Right atrium auricular region (tissue), 2 donors: ENCODE results near the gene TMEM121. TPM values are rescaled to one million over a fixed set of nuclear protein-coding genes. Genes with fewer than 3 reads are reported as not detected.

Source experiments
- DNase-seq: peaks from one replicate; pipeline ENCODE4 v3.0.0-alpha.2; 2019; ENCODE audit warnings: low spot score
- H3K27ac ChIP-seq, 2 donors: fragments of 200-600 bp; sonication (generic); 1 replicate in 1 of 2; 2 replicates in 1 of 2; pipeline ENCODE4 v1.5.1; 2016 to 2019
- H3K27me3 ChIP-seq, 2 donors: fragments of 200-600 bp; sonication (generic); one replicate each; pipeline versions ENCODE4 v1.5.1 to v1.6.0; 2017 to 2019
- H3K36me3 ChIP-seq: fragments of 200-600 bp; sonication (generic); one replicate; pipeline ENCODE4 v1.5.1; 2016
- H3K4me1 ChIP-seq, 2 donors: fragments of 200-600 bp; sonication (generic); one replicate each; pipeline versions ENCODE4 v1.5.1 to v1.6.0; 2017 to 2019
- H3K4me3 ChIP-seq, 2 donors: fragments of 200-600 bp; sonication (generic); 1 replicate in 1 of 2; 2 replicates in 1 of 2; pipeline ENCODE4 v1.5.1; 2017 to 2019; ENCODE audit warnings: mild to moderate bottlenecking in 1 of 2, moderate library complexity in 1 of 2
- H3K9me3 ChIP-seq, 2 donors: fragments of 200-600 bp; sonication (generic); one replicate each; pipeline ENCODE4 v1.5.1; 2019
- CTCF ChIP-seq, 2 donors: fragments of 200-600 bp; sonication (generic); IDR thresholded peaks; one replicate each; pipeline ENCODE4 v1.5.1; 2019; ENCODE audit warnings: antibody characterized with exemption in 2 of 2
- total RNA-seq, 2 donors: library from RNA; depleted of rRNA; stranded (reverse); fragments of >200 nt; gene quantifications; one replicate each; pipeline ENCODE4 v1.1.0, GENCODE V29; 2016

Gene TMEM121
- total RNA-seq, 2 donors from 2014 or later = 3.4 to 5.8 TPM

DNA sequence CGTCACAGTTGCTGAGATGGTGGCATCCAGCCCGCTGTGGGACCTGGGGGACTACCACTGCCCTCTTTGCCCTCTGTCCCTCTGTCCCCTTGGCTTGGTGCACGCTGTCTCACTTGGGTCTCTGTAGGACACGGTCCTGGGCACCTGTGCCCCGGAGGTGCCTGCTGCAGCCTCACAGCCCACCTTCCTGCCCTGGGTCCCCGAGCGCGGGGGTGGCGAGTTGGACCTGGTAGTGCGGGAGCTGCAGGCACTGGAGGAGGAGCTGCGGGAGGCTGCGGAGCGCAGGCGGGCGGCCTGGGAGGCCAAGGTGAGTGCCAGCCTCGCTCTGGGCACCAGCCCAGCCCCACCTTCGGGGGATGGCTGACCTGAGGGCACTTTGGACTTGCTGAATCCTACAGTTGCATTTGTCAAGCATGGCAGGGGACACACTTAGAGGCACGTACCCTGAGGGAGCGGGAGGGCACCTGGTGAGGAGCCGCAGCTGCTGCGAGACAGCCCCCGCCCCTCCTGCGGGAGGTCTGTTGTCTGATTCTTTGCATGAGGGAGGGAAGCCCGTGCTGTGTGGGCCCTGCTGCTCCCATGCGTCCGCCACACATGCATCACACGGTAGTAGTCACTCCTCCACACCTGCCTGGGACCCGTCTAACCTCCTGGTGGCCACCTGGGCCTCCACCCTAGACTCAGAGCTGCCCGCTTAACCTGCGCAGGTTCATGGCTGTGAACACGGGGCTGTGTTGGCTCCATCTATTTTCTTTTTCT, 28.5 kb upstream of the TMEM121 start:
- TF ChIP-seq CTCF (IDR thresholded peaks at IDR 0.05) = no peak
- no peaks in the 10 kb centered on the region for H3K4me1 ChIP-seq
- no peaks in the 10 kb centered on the region for H3K36me3 ChIP-seq
- no peaks in the 10 kb centered on the region for H3K9me3 ChIP-seq
- no peak overlapping the region for H3K27ac ChIP-seq
- no peaks in the 10 kb centered on the region for H3K27me3 ChIP-seq
- no peak overlapping the region for H3K4me3 ChIP-seq
- DNase-seq = no peak

- Histone ChIP-seq H3K4me3 (no peak overlapping the region), H3K9me3 (no peaks in the 10 kb centered on the region), H3K27ac (no peak overlapping the region), H3K27me3 (no peaks in the 10 kb centered on the region), H3K4me1 (no peaks in the 10 kb centered on the region), H3K36me3 (no peaks in the 10 kb centered on the region)
- no peak for DNase-seq
- TF ChIP-seq CTCF (IDR thresholded peaks at IDR 0.05) = no peak
These were observed 27.7 kb upstream of the TMEM121 start for GRCh38 chr14:105498430-105499255.

GRCh38 chr14:105499256-105500035, 26.9 kb upstream of the TMEM121 start:
- H3K9me3 ChIP-seq = no peaks in the 10 kb centered on the region
- TF ChIP-seq CTCF (IDR thresholded peaks at IDR 0.05) = no peak
- H3K36me3 ChIP-seq = no peaks in the 10 kb centered on the region
- no peaks in the 10 kb centered on the region for H3K4me1 ChIP-seq
- DNase-seq = no peak
- H3K27ac ChIP-seq = no peak overlapping the region
- no peak overlapping the region for H3K4me3 ChIP-seq
- no peaks in the 10 kb centered on the region for H3K27me3 ChIP-seq

- Histone ChIP-seq H3K4me3 (no peak overlapping the region), H3K9me3 (no peaks in the 10 kb centered on the region), H3K36me3 (no peaks in the 10 kb centered on the region), H3K4me1 (no peaks in the 10 kb centered on the region), H3K27me3 (no peaks in the 10 kb centered on the region), H3K27ac (no peak overlapping the region)
- TF ChIP-seq CTCF (IDR thresholded peaks at IDR 0.05) = no peak
- DNase-seq = no peak
These were observed 26.2 kb upstream of the TMEM121 start for GRCh38 chr14:105500036-105500725.

DNA sequence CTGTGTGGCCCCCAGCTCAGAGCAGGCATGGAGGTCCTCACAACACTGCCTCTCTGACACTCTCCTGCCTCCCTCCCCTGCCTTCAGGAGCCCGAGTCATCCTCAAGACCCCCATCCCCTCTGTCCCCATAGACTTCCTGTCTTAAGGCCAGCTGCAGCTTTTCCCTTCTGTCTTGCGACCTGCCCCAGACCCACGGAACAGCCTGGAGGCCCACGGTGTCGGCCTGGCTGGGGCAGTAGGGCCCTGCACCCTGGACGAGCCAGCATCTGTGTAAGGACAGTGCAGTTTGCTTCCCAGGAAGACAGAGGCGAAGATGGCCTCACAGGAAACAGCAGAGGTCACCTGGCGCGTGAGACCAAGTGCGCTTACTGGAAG, 25.7 kb upstream of the TMEM121 start:
- no peak for DNase-seq
- Histone ChIP-seq H3K9me3 (no peaks in the 10 kb centered on the region), H3K27ac (no peak overlapping the region), H3K4me3 (no peak overlapping the region), H3K36me3 (no peaks in the 10 kb centered on the region), H3K4me1 (no peaks in the 10 kb centered on the region), H3K27me3 (no peaks in the 10 kb centered on the region)
- no peak for TF ChIP-seq CTCF (IDR thresholded peaks at IDR 0.05)
